Small intestine (tissue), 4 donors: Measurements from ENCODE around the gene CRABP2. TPM values are rescaled to one million over a fixed set of nuclear protein-coding genes. Genes with fewer than 3 reads are reported as not detected.

Experiments used
- polyA plus RNA-seq, 4 donors: library from polyadenylated mRNA; stranded (reverse) in 3 of 4; unstranded in 1 of 4; fragments of 200-250 nt in 3 of 4; fragments of 120-200 nt in 1 of 4; gene quantifications; one replicate each; pipeline versions ENCODE4 v1.2.1 to v1.2.3, GENCODE V29; 2013
- donor health status: healthy with polysubstance abuse.
- donor health status: Bipolar disorder and iron deficiency.
- donor health status: healthy.

The CRABP2 gene
- polyA plus RNA-seq, 4 donors: 0.81 to 3.1 (median 1.4) TPM

Other genes starting within 250 kb of the CRABP2 start
- gene MEF2D, start 204.8 kb downstream of the CRABP2 start, polyA plus RNA-seq: 10 to 100 TPM in 2 of 4 donors, 1 to 10 TPM in 2; 5.8 to 23.7 (median 13.0) TPM
- gene IQGAP3, start 133.0 kb downstream of the CRABP2 start, polyA plus RNA-seq: 10 to 100 TPM in 2 of 4 donors, under 1 TPM in 2; 0.54 to 13.8 (median 7.3) TPM
- under 1 TPM in 2 of 4 donors, not detected in 2; 0.18 to 0.19 TPM for gene TTC24, start 125.9 kb downstream of the CRABP2 start, polyA plus RNA-seq
- gene NAXE, start 113.8 kb downstream of the CRABP2 start, polyA plus RNA-seq: 100 to 1,000 TPM in 1 of 4 donors, 10 to 100 TPM in 3; 64.8 to 105 (median 94.3) TPM
- gene GPATCH4, start 104.1 kb downstream of the CRABP2 start, polyA plus RNA-seq: 10 to 100 TPM in 3 of 4 donors, 1 to 10 TPM in 1; 8.9 to 31.0 (median 16.8) TPM
- gene HAPLN2, start 86.2 kb downstream of the CRABP2 start, polyA plus RNA-seq: 10 to 100 TPM in 2 of 4 donors, under 1 TPM in 2; 0.22 to 25.9 (median 6.7) TPM
- 1 to 10 TPM in 1 of 4 donors, under 1 TPM in 1, not detected in 2; 0.36 to 1.9 TPM for gene BCAN, start 63.5 kb downstream of the CRABP2 start, polyA plus RNA-seq
- gene NES, start 28.2 kb downstream of the CRABP2 start, polyA plus RNA-seq: 10 to 100 TPM in 2 of 4 donors, 1 to 10 TPM in 1, under 1 TPM in 1; 0.22 to 17.9 (median 6.4) TPM
- gene METTL25B, start 22.9 kb upstream of the CRABP2 start, polyA plus RNA-seq: 10 to 100 TPM; 27.8 to 79.8 (median 49.4) TPM
- 10 to 100 TPM; 12.5 to 34.5 (median 14.9) TPM for gene ISG20L2, start 23.2 kb upstream of the CRABP2 start, polyA plus RNA-seq
- 100 to 1,000 TPM in 1 of 4 donors, 10 to 100 TPM in 3; 57.7 to 102 (median 58.6) TPM for gene MRPL24, start 35.5 kb upstream of the CRABP2 start, polyA plus RNA-seq
- 100 to 1,000 TPM; 244 to 308 (median 277) TPM for gene HDGF, start 46.1 kb upstream of the CRABP2 start, polyA plus RNA-seq
- gene PRCC, start 62.0 kb upstream of the CRABP2 start, polyA plus RNA-seq: 10 to 100 TPM; 45.2 to 56.7 (median 52.8) TPM
- gene SH2D2A, start 111.3 kb upstream of the CRABP2 start, polyA plus RNA-seq: 1 to 10 TPM in 3 of 4 donors, under 1 TPM in 1; 0.89 to 3.7 (median 2.4) TPM
- gene INSRR, start 153.5 kb upstream of the CRABP2 start, polyA plus RNA-seq: under 1 TPM in 2 of 4 donors, not detected in 2; 0.01 to 0.04 TPM
- under 1 TPM in 2 of 4 donors, not detected in 2; 0.10 to 0.67 TPM for gene NTRK1, start 155.3 kb upstream of the CRABP2 start, polyA plus RNA-seq
- gene PEAR1, start 188.1 kb upstream of the CRABP2 start, polyA plus RNA-seq: 1 to 10 TPM in 2 of 4 donors, under 1 TPM in 2; 0.22 to 6.5 (median 2.6) TPM
- gene LRRC71, start 215.0 kb upstream of the CRABP2 start, polyA plus RNA-seq: under 1 TPM in 2 of 4 donors, not detected in 2; 0.07 to 0.13 TPM